ENCODE measurements around the gene ZNF653. TPM values are rescaled to one million over a fixed set of nuclear protein-coding genes. Genes with fewer than 3 reads are reported as not detected.

Gene ZNF653
- total RNA-seq, 1 experiment from 2014 or later: 6.1 TPM

DNA sequence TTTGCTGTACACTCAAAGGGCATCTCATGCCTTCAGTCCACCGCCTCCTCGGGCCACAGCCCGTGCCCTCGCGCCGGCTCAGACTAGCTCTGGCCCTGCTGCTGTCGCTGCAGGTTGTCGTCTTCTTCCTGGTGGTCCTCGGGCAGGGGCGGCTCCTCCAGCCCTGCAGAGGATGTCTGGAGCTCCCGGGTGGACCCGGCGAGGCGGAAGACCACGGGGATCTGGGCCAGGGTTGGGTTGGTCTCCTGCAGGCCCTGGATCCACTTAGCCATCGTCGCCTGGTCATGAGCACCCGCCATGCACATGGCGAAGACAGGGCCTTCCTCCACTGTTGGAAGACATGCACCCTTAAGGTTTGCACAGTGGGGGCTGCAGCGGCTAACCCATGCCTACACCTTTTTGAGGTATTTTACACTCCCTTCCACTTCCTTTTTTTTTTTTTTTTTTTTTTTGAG is 489 bp upstream of the ZNF653 start:
- no peak for DNase-seq
- H2AFZ ChIP-seq (ENCODE audit: low read length): peak overlapping the region; percentile 21; the same call in 1 of the 2 replicates
- no peaks in the 10 kb centered on the region for H4K20me1 ChIP-seq (ENCODE audit: insufficient read depth, low read depth, low read length)
- peaks cover 29% of the 10 kb centered on the region for H3K79me2 ChIP-seq (ENCODE audit: low read length)
- H3K4me3 ChIP-seq (ENCODE audit: low read length): peak overlapping the region; percentile 86
- no peaks in the 10 kb centered on the region for H3K27me3 ChIP-seq (ENCODE audit: low read length)
- H3K27ac ChIP-seq (ENCODE audit: low read length): peak overlapping the region; percentile 68
- peak overlapping the region; percentile 89 for H3K9ac ChIP-seq (ENCODE audit: low read length)
- no peaks in the 10 kb centered on the region for H3K9me3 ChIP-seq (ENCODE audit: low read length)
- no peaks in the 10 kb centered on the region for H3K9me2 ChIP-seq (replicated peaks; ENCODE audit: insufficient read depth, low read length)
- H3K36me3 ChIP-seq (ENCODE audit: insufficient read depth, low read length): 0 out of 2 replicates have a peak, but pooled peaks cover 3% of the 10 kb centered on the region
- peak overlapping the region; percentile 96 for H3K4me2 ChIP-seq (ENCODE audit: low read depth, low read length, poor library complexity, severe bottlenecking)
- peaks cover 27% of the 10 kb centered on the region for H3K4me1 ChIP-seq (ENCODE audit: low read length)

- H3K79me2 ChIP-seq (ENCODE audit: low read length): peaks cover 29% of the 10 kb centered on the region
- peak overlapping the region; percentile 89 for H3K9ac ChIP-seq (ENCODE audit: low read length)
- peak overlapping the region; percentile 42; the same call in 1 of the 2 replicates for H2AFZ ChIP-seq (ENCODE audit: low read length)
- H3K9me2 ChIP-seq (replicated peaks; ENCODE audit: insufficient read depth, low read length): no peaks in the 10 kb centered on the region
- peak overlapping the region; percentile 70 for H3K27ac ChIP-seq (ENCODE audit: low read length)
- H3K4me2 ChIP-seq (ENCODE audit: low read depth, low read length, poor library complexity, severe bottlenecking): peak overlapping the region; percentile 96
- no peaks in the 10 kb centered on the region for H3K9me3 ChIP-seq (ENCODE audit: low read length)
- no peaks in the 10 kb centered on the region for H3K36me3 ChIP-seq (ENCODE audit: insufficient read depth, low read length)
- no peaks in the 10 kb centered on the region for H4K20me1 ChIP-seq (ENCODE audit: insufficient read depth, low read depth, low read length)
- no peaks in the 10 kb centered on the region for H3K27me3 ChIP-seq (ENCODE audit: low read length)
- peaks cover 27% of the 10 kb centered on the region for H3K4me1 ChIP-seq (ENCODE audit: low read length)
- peak; percentile 99 for DNase-seq
- H3K4me3 ChIP-seq (ENCODE audit: low read length): peak overlapping the region; percentile 86
Measured at GRCh38 chr19:11505032-11505503, 571 bp downstream of the ZNF653 start.

DNA sequence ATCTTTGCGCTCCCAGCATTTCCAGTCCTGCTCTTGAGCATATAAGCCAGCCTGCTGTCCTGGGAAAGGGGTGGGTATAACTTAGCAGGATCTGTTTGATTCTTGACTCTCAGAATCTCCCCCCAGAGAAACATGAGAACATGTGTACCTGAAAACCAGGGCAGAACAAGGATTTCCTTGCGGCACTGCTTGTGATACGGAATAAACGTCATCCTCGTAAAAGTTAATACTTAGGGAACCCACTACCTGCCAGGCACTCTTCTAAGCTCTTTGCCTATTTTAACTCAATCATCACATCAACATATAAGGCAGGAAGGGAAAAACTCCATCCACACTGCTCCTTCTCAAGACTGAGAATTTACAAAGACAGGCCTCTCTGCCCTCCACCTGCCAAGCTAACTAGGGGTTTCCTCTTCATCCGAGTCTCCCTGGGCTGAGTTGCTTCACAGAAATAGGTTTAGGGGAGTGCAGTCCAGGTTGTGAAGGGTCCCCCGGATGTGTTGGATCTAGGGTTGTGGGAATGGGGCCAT is 1.1 kb downstream of the ZNF653 start:
- peak overlapping the region; percentile 86 for H3K4me3 ChIP-seq (ENCODE audit: low read length)
- peaks cover 29% of the 10 kb centered on the region for H3K79me2 ChIP-seq (ENCODE audit: low read length)
- H3K4me2 ChIP-seq (ENCODE audit: low read depth, low read length, poor library complexity, severe bottlenecking): peak overlapping the region; percentile 96
- no peaks in the 10 kb centered on the region for H3K27me3 ChIP-seq (ENCODE audit: low read length)
- no peaks in the 10 kb centered on the region for H3K9me2 ChIP-seq (replicated peaks; ENCODE audit: insufficient read depth, low read length)
- peak overlapping the region; percentile 79 for H3K9ac ChIP-seq (ENCODE audit: low read length)
- H4K20me1 ChIP-seq (ENCODE audit: insufficient read depth, low read depth, low read length): no peaks in the 10 kb centered on the region
- peaks cover 27% of the 10 kb centered on the region for H3K4me1 ChIP-seq (ENCODE audit: low read length)
- no peaks in the 10 kb centered on the region for H3K9me3 ChIP-seq (ENCODE audit: low read length)
- no peak for DNase-seq
- H3K27ac ChIP-seq (ENCODE audit: low read length): no peak overlapping the region
- H3K36me3 ChIP-seq (ENCODE audit: insufficient read depth, low read length): no peaks in the 10 kb centered on the region
- H2AFZ ChIP-seq (ENCODE audit: low read length): no peak overlapping the region

- Histone ChIP-seq H3K9me3 (ENCODE audit: low read length) (no peaks in the 10 kb centered on the region), H3K27ac (ENCODE audit: low read length) (no peak overlapping the region), H3K79me2 (ENCODE audit: low read length) (peaks cover 20% of the 10 kb centered on the region), H3K4me1 (ENCODE audit: low read length) (peaks cover 7% of the 10 kb centered on the region), H3K4me2 (ENCODE audit: low read depth, low read length, poor library complexity, severe bottlenecking) (no peak overlapping the region), H2AFZ (ENCODE audit: low read length) (no peak overlapping the region), H3K27me3 (ENCODE audit: low read length) (no peaks in the 10 kb centered on the region), H3K9ac (ENCODE audit: low read length) (no peak overlapping the region), H4K20me1 (ENCODE audit: insufficient read depth, low read depth, low read length) (no peaks in the 10 kb centered on the region), H3K9me2 (replicated peaks; ENCODE audit: insufficient read depth, low read length) (no peaks in the 10 kb centered on the region), H3K4me3 (ENCODE audit: low read length) (no peak overlapping the region), H3K36me3 (ENCODE audit: insufficient read depth, low read length) (no peaks in the 10 kb centered on the region)
- no peak for DNase-seq
Measured at GRCh38 chr19:11499890-11500420, 5.7 kb downstream of the ZNF653 start.

GRCh38 chr19:11499220-11499726 is 6.4 kb downstream of the ZNF653 start:
- H3K27ac ChIP-seq (ENCODE audit: low read length): no peak overlapping the region
- no peaks in the 10 kb centered on the region for H3K27me3 ChIP-seq (ENCODE audit: low read length)
- H3K9me3 ChIP-seq (ENCODE audit: low read length): no peaks in the 10 kb centered on the region
- H4K20me1 ChIP-seq (ENCODE audit: insufficient read depth, low read depth, low read length): no peaks in the 10 kb centered on the region
- H3K4me3 ChIP-seq (ENCODE audit: low read length): no peak overlapping the region
- no peak overlapping the region for H3K9ac ChIP-seq (ENCODE audit: low read length)
- no peak overlapping the region for H3K4me2 ChIP-seq (ENCODE audit: low read depth, low read length, poor library complexity, severe bottlenecking)
- no peak for DNase-seq
- no peaks in the 10 kb centered on the region for H3K36me3 ChIP-seq (ENCODE audit: insufficient read depth, low read length)
- H3K9me2 ChIP-seq (replicated peaks; ENCODE audit: insufficient read depth, low read length): no peaks in the 10 kb centered on the region
- H2AFZ ChIP-seq (ENCODE audit: low read length): no peak overlapping the region
- H3K79me2 ChIP-seq (ENCODE audit: low read length): peaks cover 13% of the 10 kb centered on the region; the same call in 1 of the 2 replicates
- H3K4me1 ChIP-seq (ENCODE audit: low read length): peaks cover under 1% of the 10 kb centered on the region

- DNase-seq: peak; percentile 90
- no peaks in the 10 kb centered on the region for H3K36me3 ChIP-seq (ENCODE audit: insufficient read depth, low read length)
- no peak overlapping the region for H2AFZ ChIP-seq (ENCODE audit: low read length)
Measured at GRCh38 chr19:11496391-11497163, 9.1 kb downstream of the ZNF653 start.

DNA sequence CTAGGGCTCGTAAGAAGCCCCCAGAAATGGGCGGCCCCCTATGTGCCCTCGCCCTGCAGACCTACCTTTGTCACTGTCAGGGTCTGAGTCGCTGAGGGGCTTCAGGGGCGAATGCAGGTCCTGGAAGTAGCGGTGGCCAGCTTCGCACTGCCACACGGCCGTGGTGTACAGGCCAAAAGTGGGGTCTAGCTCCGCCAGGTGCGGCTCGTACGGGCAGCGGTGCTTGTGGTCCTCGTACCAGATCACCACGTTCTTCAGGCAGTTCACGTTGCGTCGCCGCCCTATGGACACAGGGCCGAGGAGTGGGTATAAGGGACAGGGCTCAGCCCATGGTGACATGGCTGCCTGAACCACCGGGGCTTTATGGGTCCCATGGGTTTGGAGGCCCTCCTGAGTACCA is 9.8 kb downstream of the ZNF653 start:
- no peak overlapping the region for H3K4me2 ChIP-seq (ENCODE audit: low read depth, low read length, poor library complexity, severe bottlenecking)
- H4K20me1 ChIP-seq (ENCODE audit: insufficient read depth, low read depth, low read length): no peaks in the 10 kb centered on the region
- no peak for DNase-seq
- H3K9me3 ChIP-seq (ENCODE audit: low read length): no peaks in the 10 kb centered on the region
- H3K27ac ChIP-seq (ENCODE audit: low read length): no peak overlapping the region
- H3K79me2 ChIP-seq (ENCODE audit: low read length): no peaks in the 10 kb centered on the region
- H3K9me2 ChIP-seq (replicated peaks; ENCODE audit: insufficient read depth, low read length): no peaks in the 10 kb centered on the region
- no peaks in the 10 kb centered on the region for H3K27me3 ChIP-seq (ENCODE audit: low read length)
- no peaks in the 10 kb centered on the region for H3K36me3 ChIP-seq (ENCODE audit: insufficient read depth, low read length)
- no peak overlapping the region for H3K9ac ChIP-seq (ENCODE audit: low read length)
- no peak overlapping the region for H3K4me3 ChIP-seq (ENCODE audit: low read length)
- no peak overlapping the region for H2AFZ ChIP-seq (ENCODE audit: low read length)
- H3K4me1 ChIP-seq (ENCODE audit: low read length): no peaks in the 10 kb centered on the region

More at GRCh38 chr19:11496391-11497163, 9.1 kb downstream of the ZNF653 start:
- H3K79me2 ChIP-seq (ENCODE audit: low read length): no peaks in the 10 kb centered on the region
- H3K4me3 ChIP-seq (ENCODE audit: low read length): no peak overlapping the region
- no peaks in the 10 kb centered on the region for H4K20me1 ChIP-seq (ENCODE audit: insufficient read depth, low read depth, low read length)
- no peaks in the 10 kb centered on the region for H3K27me3 ChIP-seq (ENCODE audit: low read length)
- H3K4me2 ChIP-seq (ENCODE audit: low read depth, low read length, poor library complexity, severe bottlenecking): no peak overlapping the region
- H3K9me2 ChIP-seq (replicated peaks; ENCODE audit: insufficient read depth, low read length): no peaks in the 10 kb centered on the region
- H3K9me3 ChIP-seq (ENCODE audit: low read length): no peaks in the 10 kb centered on the region
- H3K27ac ChIP-seq (ENCODE audit: low read length): no peak overlapping the region
- H3K4me1 ChIP-seq (ENCODE audit: low read length): no peaks in the 10 kb centered on the region
- H3K9ac ChIP-seq (ENCODE audit: low read length): no peak overlapping the region

- no peaks in the 10 kb centered on the region for H4K20me1 ChIP-seq (ENCODE audit: insufficient read depth, low read depth, low read length)
- H3K27me3 ChIP-seq (ENCODE audit: low read length): no peaks in the 10 kb centered on the region
- DNase-seq: no peak
- no peak overlapping the region for H3K9ac ChIP-seq (ENCODE audit: low read length)
- H3K27ac ChIP-seq (ENCODE audit: low read length): no peak overlapping the region
- H2AFZ ChIP-seq (ENCODE audit: low read length): no peak overlapping the region
- H3K4me1 ChIP-seq (ENCODE audit: low read length): no peaks in the 10 kb centered on the region
- H3K4me2 ChIP-seq (ENCODE audit: low read depth, low read length, poor library complexity, severe bottlenecking): no peak overlapping the region
- no peaks in the 10 kb centered on the region for H3K9me2 ChIP-seq (replicated peaks; ENCODE audit: insufficient read depth, low read length)
- H3K9me3 ChIP-seq (ENCODE audit: low read length): no peaks in the 10 kb centered on the region
- H3K79me2 ChIP-seq (ENCODE audit: low read length): no peaks in the 10 kb centered on the region
- no peak overlapping the region for H3K4me3 ChIP-seq (ENCODE audit: low read length)
- no peaks in the 10 kb centered on the region for H3K36me3 ChIP-seq (ENCODE audit: insufficient read depth, low read length)
Measured at GRCh38 chr19:11495481-11495880, 10.2 kb downstream of the ZNF653 start.

Data from Karpas-422 (cell line).